ENCODE results near the gene ECEL1.

GRCh38 chr2:232439758-232440135, 47.9 kb downstream of the ECEL1 start:
- TF ChIP-seq CTCF (conservative IDR thresholded peaks at IDR 0.05) (no peak), ZFX (IDR thresholded peaks at IDR 0.05) (no peak)
